ENCODE results near the gene VWF. TPM values are rescaled to one million over a fixed set of nuclear protein-coding genes. Genes with fewer than 3 reads are reported as not detected.
"Not testable (repeated sequence)": the region's sequence is repeated elsewhere in the genome, so short reads cannot be mapped to it uniquely, and the experiment has no call there.

Gene VWF
- total RNA-seq, 2 experiments from 2014 or later: 0.02 TPM; not detected in 1

DNA sequence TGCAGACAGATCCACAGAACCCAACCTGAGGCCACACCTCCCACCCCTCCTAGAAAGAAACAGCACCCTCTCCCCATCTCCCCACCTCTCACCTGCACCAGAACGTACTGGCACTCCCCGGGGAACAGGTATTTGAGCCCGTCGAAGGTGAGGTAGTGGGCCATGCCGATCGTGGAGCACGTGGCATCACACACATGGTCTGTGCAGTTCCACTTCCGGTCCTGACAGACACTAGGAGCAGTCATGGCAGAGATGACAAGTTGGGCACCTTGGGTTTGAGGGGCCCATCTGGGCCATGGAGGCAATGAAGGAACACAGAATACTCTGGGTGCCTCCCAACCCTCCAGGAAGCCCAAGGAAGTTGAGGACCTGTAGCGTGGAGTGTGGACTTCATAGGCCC, 89.9 kb downstream of the VWF start:
- no peaks in the 10 kb centered on the region for H3K36me3 Mint-ChIP-seq
- CTCF ChIA-PET: interaction anchor here (1.7 kb wide), 1 partner anchor 46 kb away, joined by 8 read pairs; no protein-coding TSS in a partner anchor
- H3K27me3 Mint-ChIP-seq: peaks cover 3% of the 10 kb centered on the region
- no peak for ATAC-seq
- H3K9me3 Mint-ChIP-seq (ENCODE audit: low read depth): no peaks in the 10 kb centered on the region
- H3K4me1 Mint-ChIP-seq: no peaks in the 10 kb centered on the region
- H3K4me3 Mint-ChIP-seq: no peak overlapping the region
- H3K27ac Mint-ChIP-seq: no peak overlapping the region
- DNase-seq: no peak

DNA sequence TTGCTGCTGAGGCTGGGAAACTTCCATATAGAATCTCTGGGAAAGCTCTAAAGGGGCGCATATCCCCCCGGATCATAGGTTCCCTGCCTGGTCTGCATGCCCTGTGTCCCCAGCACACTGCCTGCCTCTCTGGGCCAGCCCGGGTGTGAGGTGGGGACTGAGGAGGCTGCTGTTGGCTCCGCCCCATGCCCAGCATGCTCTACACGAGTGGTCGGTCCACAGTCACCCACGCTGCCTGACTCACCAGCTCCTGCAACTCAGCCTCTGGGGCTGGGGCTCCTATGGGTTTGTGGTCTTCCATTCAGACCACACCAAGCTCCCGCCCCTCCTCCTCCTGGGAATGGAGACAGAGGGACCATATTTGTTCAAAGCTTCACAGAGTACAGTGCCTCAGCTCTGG, 90.9 kb downstream of the VWF start:
- H3K9me3 Mint-ChIP-seq (ENCODE audit: low read depth): no peaks in the 10 kb centered on the region
- CTCF ChIA-PET: interaction anchor here (1.0 to 1.7 kb wide), 3 partner anchors 39 to 45 kb away, joined by 3 to 8 read pairs (median 3); no protein-coding TSS in a partner anchor

DNA sequence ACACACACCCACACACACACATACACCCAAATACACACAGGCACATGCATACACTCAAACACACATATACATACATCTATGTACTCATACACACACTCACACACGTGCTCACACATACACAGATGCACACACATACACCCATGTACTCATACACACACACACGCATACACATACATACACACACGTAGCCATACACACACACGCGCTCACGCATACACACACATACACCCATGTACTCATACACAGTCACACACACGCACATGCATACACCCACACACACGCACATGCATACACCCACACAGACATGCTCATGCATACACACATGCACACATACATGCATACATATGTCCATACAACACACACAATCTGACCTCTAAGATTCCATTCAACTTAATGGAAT, 91.7 kb downstream of the VWF start:
- CTCF ChIA-PET: interaction anchor here (1.0 to 1.2 kb wide), 2 partner anchors 38 to 44 kb away, joined by 3 read pairs; no protein-coding TSS in a partner anchor
- ATAC-seq: no peak
- H3K27ac Mint-ChIP-seq: no peak overlapping the region
- no peak overlapping the region for H3K4me3 Mint-ChIP-seq
- H3K4me1 Mint-ChIP-seq: no peaks in the 10 kb centered on the region
- H3K27me3 Mint-ChIP-seq: peaks cover 9% of the 10 kb centered on the region
- no peaks in the 10 kb centered on the region for H3K9me3 Mint-ChIP-seq (ENCODE audit: low read depth)
- no peak for DNase-seq
- H3K36me3 Mint-ChIP-seq: no peaks in the 10 kb centered on the region

More for the DNA sequence above, 90.9 kb downstream of the VWF start:
- Mint-ChIP-seq H3K4me1 (no peaks in the 10 kb centered on the region), H3K4me3 (no peak overlapping the region), H3K27me3 (peaks cover 6% of the 10 kb centered on the region), H3K27ac (no peak overlapping the region), H3K36me3 (no peaks in the 10 kb centered on the region)
- no peak for ATAC-seq
- DNase-seq: no peak

GRCh38 chr12:6031001-6031400, 93.5 kb downstream of the VWF start:
- no peaks in the 10 kb centered on the region for H3K36me3 Mint-ChIP-seq
- no peak overlapping the region for H3K27ac Mint-ChIP-seq
- CTCF ChIA-PET: no interaction called here
- no peak overlapping the region for H3K4me3 Mint-ChIP-seq
- no peak for ATAC-seq
- no peak for DNase-seq
- H3K4me1 Mint-ChIP-seq: no peaks in the 10 kb centered on the region
- H3K27me3 Mint-ChIP-seq: peaks cover 15% of the 10 kb centered on the region
- no peaks in the 10 kb centered on the region for H3K9me3 Mint-ChIP-seq (ENCODE audit: low read depth)

- Mint-ChIP-seq H3K4me3 (no peak overlapping the region), H3K9me3 (ENCODE audit: low read depth) (no peaks in the 10 kb centered on the region), H3K27ac (no peak overlapping the region), H3K36me3 (no peaks in the 10 kb centered on the region), H3K4me1 (no peaks in the 10 kb centered on the region), H3K27me3 (peaks cover 15% of the 10 kb centered on the region)
- ATAC-seq (no peak), DNase-seq (no peak)
- CTCF ChIA-PET: interaction anchor here (1.2 kb wide), 1 partner anchor 9 kb away, joined by 3 read pairs; no protein-coding TSS in a partner anchor
Observed at GRCh38 chr12:6030081-6030480, 94.4 kb downstream of the VWF start.

GRCh38 chr12:6029401-6029800, 95.1 kb downstream of the VWF start:
- H3K27ac Mint-ChIP-seq: no peak overlapping the region
- CTCF ChIA-PET: interaction anchor here (1.2 kb wide), 1 partner anchor 10 kb away, joined by 3 read pairs; no protein-coding TSS in a partner anchor
- no peak overlapping the region for H3K4me3 Mint-ChIP-seq
- no peaks in the 10 kb centered on the region for H3K36me3 Mint-ChIP-seq
- H3K9me3 Mint-ChIP-seq (ENCODE audit: low read depth): no peaks in the 10 kb centered on the region
- H3K4me1 Mint-ChIP-seq: no peaks in the 10 kb centered on the region
- ATAC-seq: no peak
- peaks cover 16% of the 10 kb centered on the region for H3K27me3 Mint-ChIP-seq
- no peak for DNase-seq

- Mint-ChIP-seq H3K9me3 (ENCODE audit: low read depth) (no peaks in the 10 kb centered on the region), H3K36me3 (no peaks in the 10 kb centered on the region), H3K4me3 (no peak overlapping the region), H3K4me1 (no peaks in the 10 kb centered on the region), H3K27ac (no peak overlapping the region), H3K27me3 (peaks cover 22% of the 10 kb centered on the region)
- DNase-seq: no peak
- CTCF ChIA-PET: interaction anchor here (1.3 kb wide), 1 partner anchor 11 kb away, joined by 3 read pairs; no protein-coding TSS in a partner anchor
- no peak for ATAC-seq
Observed at GRCh38 chr12:6026998-6027397, 97.5 kb downstream of the VWF start.

- CTCF ChIA-PET; H3K9me3 Mint-ChIP-seq (ENCODE audit: low read depth); ATAC-seq; H3K27ac Mint-ChIP-seq; H3K4me3 Mint-ChIP-seq; DNase-seq; H3K36me3 Mint-ChIP-seq; H3K4me1 Mint-ChIP-seq: not testable (repeated sequence)
- peaks cover 29% of the 10 kb centered on the region for H3K27me3 Mint-ChIP-seq
Observed at GRCh38 chr12:6025703-6026298, 98.7 kb downstream of the VWF start.

DNA sequence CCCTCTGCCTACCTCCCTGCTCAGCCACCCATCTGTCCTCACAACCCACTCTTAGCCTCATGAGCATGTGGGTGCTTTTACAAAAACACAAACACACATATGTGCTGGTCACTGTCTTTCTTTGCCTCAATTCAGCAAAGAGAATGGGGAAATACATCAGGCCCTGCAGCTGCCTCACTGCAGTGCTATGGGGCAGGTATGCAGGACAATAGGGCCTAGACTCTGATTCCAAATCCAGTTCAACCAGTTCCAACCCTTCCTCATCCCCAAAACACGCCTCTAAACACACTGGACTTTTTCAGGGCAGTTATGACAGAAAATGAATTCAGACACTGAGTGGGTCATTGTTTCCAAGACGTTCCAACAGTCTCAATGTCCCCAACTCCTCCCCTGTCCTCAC, 100.4 kb downstream of the VWF start:
- H3K4me3 Mint-ChIP-seq; H3K27ac Mint-ChIP-seq; CTCF ChIA-PET; ATAC-seq; DNase-seq; H3K36me3 Mint-ChIP-seq; H3K9me3 Mint-ChIP-seq (ENCODE audit: low read depth); H3K4me1 Mint-ChIP-seq: not testable (repeated sequence)
- H3K27me3 Mint-ChIP-seq: peaks cover 26% of the 10 kb centered on the region

- no peak for DNase-seq
- Mint-ChIP-seq H3K36me3 (no peaks in the 10 kb centered on the region), H3K9me3 (ENCODE audit: low read depth) (no peaks in the 10 kb centered on the region), H3K4me1 (no peaks in the 10 kb centered on the region), H3K27me3 (peaks cover 14% of the 10 kb centered on the region), H3K27ac (no peak overlapping the region), H3K4me3 (no peak overlapping the region)
- CTCF ChIA-PET: no interaction called here
- no peak for ATAC-seq
Observed at GRCh38 chr12:6020930-6021329, 103.5 kb downstream of the VWF start.

- ATAC-seq; DNase-seq; H3K27ac Mint-ChIP-seq; H3K4me1 Mint-ChIP-seq; H3K4me3 Mint-ChIP-seq; H3K9me3 Mint-ChIP-seq (ENCODE audit: low read depth); CTCF ChIA-PET; H3K36me3 Mint-ChIP-seq: not testable (repeated sequence)
- H3K27me3 Mint-ChIP-seq: peaks cover 14% of the 10 kb centered on the region
Observed at GRCh38 chr12:6020511-6020910, 104.0 kb downstream of the VWF start.

GRCh38 chr12:6019256-6019655, 105.2 kb downstream of the VWF start:
- CTCF ChIA-PET; H3K4me1 Mint-ChIP-seq; DNase-seq; H3K36me3 Mint-ChIP-seq; H3K4me3 Mint-ChIP-seq; H3K27ac Mint-ChIP-seq; H3K9me3 Mint-ChIP-seq (ENCODE audit: low read depth); ATAC-seq: not testable (repeated sequence)
- H3K27me3 Mint-ChIP-seq: peaks cover 12% of the 10 kb centered on the region

GRCh38 chr12:6018265-6018664, 106.2 kb downstream of the VWF start:
- H3K36me3 Mint-ChIP-seq: no peaks in the 10 kb centered on the region
- DNase-seq (no peak), ATAC-seq (no peak)
- no peak overlapping the region for H3K4me3 Mint-ChIP-seq
- no peak overlapping the region for H3K27ac Mint-ChIP-seq
- H3K4me1 Mint-ChIP-seq: no peaks in the 10 kb centered on the region
- H3K9me3 Mint-ChIP-seq (ENCODE audit: low read depth): no peaks in the 10 kb centered on the region
- H3K27me3 Mint-ChIP-seq: peaks cover 14% of the 10 kb centered on the region
- CTCF ChIA-PET: no interaction called here

DNA sequence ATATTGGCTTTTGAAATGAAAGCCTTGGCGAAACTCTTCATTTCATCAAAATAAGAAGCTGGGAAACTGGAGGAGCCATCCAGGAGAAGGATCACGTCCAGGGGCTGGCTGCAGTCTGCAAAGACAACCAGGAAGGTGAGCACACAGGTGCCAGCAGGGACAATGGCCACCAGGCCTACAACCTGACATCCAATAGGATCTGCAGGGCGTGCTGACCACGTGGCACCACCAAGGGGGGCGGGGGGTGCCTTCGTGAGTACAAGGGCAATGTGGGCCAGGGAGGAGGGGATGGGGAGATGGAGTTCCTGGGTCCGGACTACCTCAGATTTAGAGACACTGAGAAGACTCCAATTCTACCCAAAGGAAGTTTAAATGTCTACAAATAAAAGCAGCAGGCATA, 107.7 kb downstream of the VWF start:
- CTCF ChIA-PET: interaction anchor here (1.0 kb wide), 1 partner anchor 28 kb away, joined by 3 read pairs; no protein-coding TSS in a partner anchor
- Mint-ChIP-seq H3K27ac (no peak overlapping the region), H3K4me1 (no peaks in the 10 kb centered on the region), H3K4me3 (no peak overlapping the region), H3K36me3 (no peaks in the 10 kb centered on the region), H3K27me3 (peaks cover 9% of the 10 kb centered on the region), H3K9me3 (ENCODE audit: low read depth) (no peaks in the 10 kb centered on the region)
- DNase-seq: no peak
- ATAC-seq: no peak

All from activated CD8-positive, alpha-beta memory T cell treated with anti-CD3 and anti-CD28 coated beads, Interleukin-2, amount 10 ng/mL, durations not matched to agents 7 days and 5 days (primary cell).